Trophoblast cell (in vitro differentiated cells and primary cell): ENCODE data around the gene LCN10.

Experiments used
- DNase-seq, 2 donors: peaks; one replicate each; pipeline ENCODE4 v3.0.0-alpha.2; 2016
- H2AFZ ChIP-seq: 2 replicates; pipeline ENCODE4 v1.6.1; 2013; ENCODE audit warnings: low read length, moderate library complexity, mild to moderate bottlenecking; ENCODE audit not compliant: insufficient read depth, poor library complexity
- H2AK5ac ChIP-seq: 2 replicates; pipeline ENCODE4 v1.6.1; 2013; ENCODE audit warnings: mild to moderate bottlenecking, low read length
- H2BK120ac ChIP-seq: 2 replicates; pipeline ENCODE4 v1.6.1; 2013; ENCODE audit warnings: low read length, mild to moderate bottlenecking, moderate library complexity; ENCODE audit not compliant: insufficient read depth, poor library complexity
- H2BK12ac ChIP-seq: 2 replicates; pipeline ENCODE4 v1.6.1; 2013; ENCODE audit warnings: mild to moderate bottlenecking, low read length, moderate library complexity
- H2BK5ac ChIP-seq: 2 replicates; pipeline ENCODE4 v1.6.1; 2013; ENCODE audit warnings: low read length, low read depth, moderate library complexity, mild to moderate bottlenecking; ENCODE audit not compliant: poor library complexity
- H3K14ac ChIP-seq: 2 replicates; pipeline ENCODE4 v1.6.1; 2013; ENCODE audit warnings: mild to moderate bottlenecking, low read length
- H3K18ac ChIP-seq: 2 replicates; pipeline ENCODE4 v1.6.1; 2013; ENCODE audit warnings: mild to moderate bottlenecking, low read length
- H3K23ac ChIP-seq: 2 replicates; pipeline ENCODE4 v1.6.1; 2013; ENCODE audit warnings: low read length
- H3K27ac ChIP-seq: 2 replicates; pipeline ENCODE4 v1.5.1; 2013; ENCODE audit warnings: low read depth, mild to moderate bottlenecking, inconsistent platforms, low read length, moderate library complexity
- H3K27me3 ChIP-seq: 2 replicates; pipeline ENCODE4 v1.6.1; 2013; ENCODE audit warnings: inconsistent platforms, mild to moderate bottlenecking, low read length, moderate library complexity; ENCODE audit not compliant: insufficient read depth
- H3K36me3 ChIP-seq, 2 experiments: 1 replicate in 1 of 2; 2 replicates in 1 of 2; pipeline ENCODE4 v1.6.1; 2013; ENCODE audit warnings: low read length in 2 of 2, mild to moderate bottlenecking in 2 of 2, moderate library complexity in 1 of 2; ENCODE audit not compliant: insufficient read depth in 2 of 2, control insufficient read depth in 1 of 2
- H3K4ac ChIP-seq: 2 replicates; pipeline ENCODE4 v1.6.1; 2013; ENCODE audit warnings: low read depth, mild to moderate bottlenecking, low read length, moderate library complexity
- H3K4me1 ChIP-seq, 2 experiments: 1 replicate in 1 of 2; 2 replicates in 1 of 2; pipeline ENCODE4 v1.6.1; 2013; ENCODE audit warnings: low read length in 2 of 2, mild to moderate bottlenecking in 2 of 2, moderate library complexity in 1 of 2; ENCODE audit not compliant: insufficient read depth in 2 of 2, control insufficient read depth in 1 of 2
- H3K4me2 ChIP-seq: 2 replicates; pipeline ENCODE4 v1.6.1; 2013; ENCODE audit warnings: inconsistent platforms, mild to moderate bottlenecking, low read length, moderate library complexity
- H3K4me3 ChIP-seq: 2 replicates; pipeline ENCODE4 v1.5.1; 2013; ENCODE audit warnings: mild to moderate bottlenecking, low read depth, low read length, inconsistent platforms
- H3K79me1 ChIP-seq: one replicate; pipeline ENCODE4 v1.6.1; 2013; ENCODE audit warnings: low read length
- H3K79me2 ChIP-seq: 2 replicates; pipeline ENCODE4 v1.6.1; 2013; ENCODE audit warnings: low read length, mild to moderate bottlenecking; ENCODE audit not compliant: control insufficient read depth, insufficient read depth, poor library complexity
- H3K9ac ChIP-seq: 2 replicates; pipeline ENCODE4 v1.6.1; 2013; ENCODE audit warnings: mild to moderate bottlenecking, low read length
- H3K9me3 ChIP-seq: 2 replicates; pipeline ENCODE4 v1.6.1; 2013; ENCODE audit warnings: low read depth, mild to moderate bottlenecking, control low read depth, inconsistent platforms, low read length; ENCODE audit not compliant: insufficient read depth
- H4K12ac ChIP-seq: 2 replicates; pipeline ENCODE4 v1.6.1; 2013; ENCODE audit warnings: low read depth, mild to moderate bottlenecking, low read length, moderate library complexity
- H4K8ac ChIP-seq: 2 replicates; pipeline ENCODE4 v1.6.1; 2013; ENCODE audit warnings: low read depth, mild to moderate bottlenecking, low read length, moderate library complexity
- H4K91ac ChIP-seq: one replicate; pipeline ENCODE4 v1.6.1; 2013; ENCODE audit warnings: low read depth, mild to moderate bottlenecking, low read length, moderate library complexity
- WGBS: extraction: QIAGEN DNeasy Blood & Tissue Kit; methylation state at CpG from one replicate; pipeline ENCODE4 v1.1.7; 2013; ENCODE audit warnings: missing lambda C conversion rate; ENCODE audit not compliant: insufficient read length, insufficient coverage; ENCODE audit errors: extremely low coverage; 5-methylcytosine and 5-hydroxymethylcytosine counted together

The LCN10 gene

GRCh38 chr9:136748201-136748600 lies 5.5 kb upstream of the LCN10 start, which contains the start of gene LCN6:
TSS of gene LCN6 (minus strand) at chr9:136748525. CDS start at chr9:136748483, 42 bp downstream.
- Histone ChIP-seq H3K9me3 (no peaks in the 10 kb centered on the region), H3K14ac (no peak within 1 kb of the TSS), H4K91ac (no peak within 1 kb of the TSS), H3K79me1 (no peaks in the 10 kb centered on the region), H2AFZ (no peak within 1 kb of the TSS), H2AK5ac (no peak within 1 kb of the TSS), H3K4me3 (no peak within 1 kb of the TSS), H3K79me2 (no peaks in the 10 kb centered on the region), H4K12ac (no peak within 1 kb of the TSS), H4K8ac (no peak within 1 kb of the TSS), H3K4me1 (no peaks in the 10 kb centered on the region), H3K27ac (no peak within 1 kb of the TSS), H3K18ac (no peak within 1 kb of the TSS), H2BK120ac (no peak within 1 kb of the TSS), H2BK5ac (no peak within 1 kb of the TSS), H3K4ac (no peak within 1 kb of the TSS), H2BK12ac (no peak within 1 kb of the TSS), H3K4me2 (no peak within 1 kb of the TSS), H3K9ac (no peak within 1 kb of the TSS), H3K23ac (no peak within 1 kb of the TSS), H3K27me3 (no peaks in the 10 kb centered on the region), H3K36me3 (no peaks in the 10 kb centered on the region)
- no CpG with 5 or more reads among the region's 8 CpGs for WGBS
- DNase-seq, result no peak

GRCh38 chr9:136747161-136748060 lies 4.7 kb upstream of the LCN10 start:
- Histone ChIP-seq H3K79me2 (no peaks in the 10 kb centered on the region), H3K4me3 (no peak overlapping the region), H3K27me3 (no peaks in the 10 kb centered on the region), H2BK120ac (no peak overlapping the region), H3K4me1 (no peaks in the 10 kb centered on the region), H3K9ac (no peak overlapping the region), H3K14ac (no peak overlapping the region), H2AK5ac (no peak overlapping the region), H3K4ac (no peak overlapping the region), H2BK5ac (no peak overlapping the region), H2AFZ (no peak overlapping the region), H3K27ac (no peak overlapping the region), H4K12ac (no peak overlapping the region), H3K18ac (no peak overlapping the region), H3K9me3 (no peaks in the 10 kb centered on the region), H4K91ac (no peak overlapping the region), H3K4me2 (no peak overlapping the region), H3K36me3 (no peaks in the 10 kb centered on the region), H3K79me1 (no peaks in the 10 kb centered on the region), H4K8ac (no peak overlapping the region), H3K23ac (no peak overlapping the region), H2BK12ac (no peak overlapping the region)
- no peak for DNase-seq
- no CpG with 5 or more reads among the region's 22 CpGs for WGBS

GRCh38 chr9:136746621-136747020 lies 3.9 kb upstream of the LCN10 start:
- no peak overlapping the region for H3K27ac ChIP-seq
- no peak overlapping the region for H3K4me2 ChIP-seq
- H3K23ac ChIP-seq, result no peak overlapping the region
- no peak overlapping the region for H4K12ac ChIP-seq
- H3K79me1 ChIP-seq, result no peaks in the 10 kb centered on the region
- no peaks in the 10 kb centered on the region for H3K4me1 ChIP-seq
- H3K18ac ChIP-seq, result no peak overlapping the region
- no peak overlapping the region for H3K4me3 ChIP-seq
- no peak for DNase-seq
- H2BK5ac ChIP-seq, result no peak overlapping the region
- H2AK5ac ChIP-seq, result no peak overlapping the region
- H3K27me3 ChIP-seq, result no peaks in the 10 kb centered on the region
- no peak overlapping the region for H3K9ac ChIP-seq
- H3K4ac ChIP-seq, result no peak overlapping the region
- H3K14ac ChIP-seq, result no peak overlapping the region
- H3K79me2 ChIP-seq, result no peaks in the 10 kb centered on the region
- no peak overlapping the region for H2BK12ac ChIP-seq
- H4K8ac ChIP-seq, result no peak overlapping the region
- no CpG with 5 or more reads among the region's 18 CpGs for WGBS
- no peak overlapping the region for H4K91ac ChIP-seq
- H3K9me3 ChIP-seq, result no peaks in the 10 kb centered on the region
- H3K36me3 ChIP-seq, result no peaks in the 10 kb centered on the region
- H2AFZ ChIP-seq, result no peak overlapping the region
- no peak overlapping the region for H2BK120ac ChIP-seq

- H3K36me3 ChIP-seq, result no peaks in the 10 kb centered on the region
- no peak overlapping the region for H3K4me3 ChIP-seq
- no peak overlapping the region for H3K4ac ChIP-seq
- no peak overlapping the region for H3K14ac ChIP-seq
- H3K27ac ChIP-seq, result no peak overlapping the region
- no peak overlapping the region for H2AFZ ChIP-seq
- H3K79me2 ChIP-seq, result no peaks in the 10 kb centered on the region
- H3K79me1 ChIP-seq, result no peaks in the 10 kb centered on the region
- H4K91ac ChIP-seq, result no peak overlapping the region
- no peak overlapping the region for H3K9ac ChIP-seq
- no peak overlapping the region for H3K23ac ChIP-seq
- no peaks in the 10 kb centered on the region for H3K9me3 ChIP-seq
- H4K8ac ChIP-seq, result no peak overlapping the region
- WGBS, result no CpG with 5 or more reads among the region's 22 CpGs
- H3K18ac ChIP-seq, result no peak overlapping the region
- no peak for DNase-seq
- no peaks in the 10 kb centered on the region for H3K27me3 ChIP-seq
- no peak overlapping the region for H2BK12ac ChIP-seq
- no peak overlapping the region for H4K12ac ChIP-seq
- H3K4me1 ChIP-seq, result no peaks in the 10 kb centered on the region
- no peak overlapping the region for H3K4me2 ChIP-seq
- H2BK120ac ChIP-seq, result no peak overlapping the region
- H2BK5ac ChIP-seq, result no peak overlapping the region
- H2AK5ac ChIP-seq, result no peak overlapping the region
These were observed 3.4 kb upstream of the LCN10 start for GRCh38 chr9:136746155-136746490.
